Astrocyte (in vitro differentiated cells and primary cell): ENCODE data around the gene F7. TPM values are rescaled to one million over a fixed set of nuclear protein-coding genes. Genes with fewer than 3 reads are reported as not detected.

Experiments
- DNase-seq: peaks from one replicate; pipeline ENCODE4 v3.0.0-alpha.2; 2010; ENCODE audit warnings: low read depth
- FAIRE-seq: peaks from 2 replicates; lab custom pipeline; 2011; peaks lifted over from hg19 to GRCh38; lab: Jason Lieb, UNC
- H2AFZ ChIP-seq: 2 replicates; pipeline ENCODE4 v1.6.0; 2012; ENCODE audit warnings: low read depth, low read length, inconsistent platforms
- H3K27ac ChIP-seq: 2 replicates; pipeline ENCODE4 v1.5.1; 2011; ENCODE audit warnings: low read depth, low read length, inconsistent platforms
- H3K27me3 ChIP-seq: 2 replicates; pipeline ENCODE4 v1.6.0; 2011; ENCODE audit warnings: low read length, inconsistent platforms; ENCODE audit not compliant: insufficient read depth
- H3K36me3 ChIP-seq: 2 replicates; pipeline ENCODE4 v1.5.1; 2011; ENCODE audit warnings: low read length, inconsistent platforms; ENCODE audit not compliant: insufficient read depth
- H3K4me1 ChIP-seq: 2 replicates; pipeline ENCODE4 v1.5.1; 2011; ENCODE audit warnings: low read length, inconsistent platforms; ENCODE audit not compliant: insufficient read depth
- H3K4me2 ChIP-seq: 2 replicates; pipeline ENCODE4 v1.6.0; 2012; ENCODE audit warnings: low read length, inconsistent platforms
- H3K4me3 ChIP-seq: 2 replicates; pipeline ENCODE4 v1.5.1; 2011; ENCODE audit warnings: low read depth, mild to moderate bottlenecking, low read length, inconsistent platforms; ENCODE audit not compliant: insufficient read depth
- H3K79me2 ChIP-seq: 2 replicates; pipeline ENCODE4 v1.6.0; 2012; ENCODE audit warnings: mild to moderate bottlenecking, low read length, inconsistent platforms; ENCODE audit not compliant: insufficient read depth
- H3K9ac ChIP-seq: 2 replicates; pipeline ENCODE4 v1.6.0; 2012; ENCODE audit warnings: mild to moderate bottlenecking, low read length, inconsistent platforms
- H3K9me3 ChIP-seq: 2 replicates; pipeline ENCODE4 v1.5.1; 2012; ENCODE audit warnings: low read depth, mild to moderate bottlenecking, low read length, inconsistent platforms; ENCODE audit not compliant: insufficient read depth
- H4K20me1 ChIP-seq: 2 replicates; pipeline ENCODE4 v1.6.0; 2012; ENCODE audit warnings: low read length, inconsistent platforms; ENCODE audit not compliant: insufficient read depth
- H3K27ac Mint-ChIP-seq: one replicate; pipeline ENCODE4 v1.8.0; 2021; ENCODE audit warnings: mild to moderate bottlenecking, mixed read lengths; ENCODE audit not compliant: unreplicated experiment
- H3K27me3 Mint-ChIP-seq: one replicate; pipeline ENCODE4 v1.8.0; 2021; ENCODE audit warnings: low read depth, mixed read lengths; ENCODE audit not compliant: unreplicated experiment
- H3K36me3 Mint-ChIP-seq: one replicate; pipeline ENCODE4 v1.8.0; 2021; ENCODE audit warnings: low read depth, mixed read lengths; ENCODE audit not compliant: unreplicated experiment
- H3K4me1 Mint-ChIP-seq: one replicate; pipeline ENCODE4 v1.8.0; 2021; ENCODE audit warnings: low read depth, mixed read lengths; ENCODE audit not compliant: unreplicated experiment
- H3K4me3 Mint-ChIP-seq: one replicate; pipeline ENCODE4 v1.8.0; 2021; ENCODE audit warnings: mild to moderate bottlenecking, moderate library complexity, mixed read lengths; ENCODE audit not compliant: unreplicated experiment
- H3K9me3 Mint-ChIP-seq: one replicate; pipeline ENCODE4 v1.8.0; 2021; ENCODE audit warnings: mild to moderate bottlenecking, mixed read lengths; ENCODE audit not compliant: unreplicated experiment
- CTCF ChIP-seq: IDR thresholded peaks from 2 replicates; pipeline ENCODE4 v1.5.1; 2011; ENCODE audit warnings: low read depth, mild to moderate bottlenecking, inconsistent platforms, low read length, moderate library complexity; ENCODE audit not compliant: insufficient read depth
- EZH2 ChIP-seq: IDR thresholded peaks from 2 replicates; pipeline ENCODE4 v1.6.1; 2012; ENCODE audit warnings: mild to moderate bottlenecking, low read length, inconsistent platforms; ENCODE audit not compliant: insufficient read depth
- total RNA-seq: library from RNA; stranded (reverse); gene quantifications from 2 replicates; pipeline ENCODE4 v1.2.1, GENCODE V29; 2021

The F7 gene
- total RNA-seq, 1 donor from 2014 or later = not detected

GRCh38 chr13:113124211-113124970 lies 18.8 kb downstream of the F7 start:
- Histone ChIP-seq H3K27ac (no peak overlapping the region), H2AFZ (no peak overlapping the region), H3K4me2 (no peak overlapping the region), H4K20me1 (no peaks in the 10 kb centered on the region), H3K4me1 (no peaks in the 10 kb centered on the region), H3K27me3 (peaks cover 3% of the 10 kb centered on the region), H3K36me3 (no peaks in the 10 kb centered on the region), H3K9ac (no peak overlapping the region), H3K9me3 (no peaks in the 10 kb centered on the region), H3K79me2 (no peaks in the 10 kb centered on the region), H3K4me3 (no peak overlapping the region)
- DNase-seq (no peak), FAIRE-seq (no peak)
- Mint-ChIP-seq H3K4me3 (no peak overlapping the region), H3K36me3 (no peaks in the 10 kb centered on the region), H3K27ac (no peak overlapping the region), H3K4me1 (no peaks in the 10 kb centered on the region), H3K27me3 (peaks cover 56% of the 10 kb centered on the region), H3K9me3 (peaks cover 5% of the 10 kb centered on the region)
- TF ChIP-seq EZH2 (no peak), CTCF (no peak)

GRCh38 chr13:113125506-113126264 lies 20.1 kb downstream of the F7 start:
- Histone ChIP-seq H3K4me3 (no peak overlapping the region), H3K27me3 (no peaks in the 10 kb centered on the region), H4K20me1 (no peaks in the 10 kb centered on the region), H3K27ac (no peak overlapping the region), H3K79me2 (no peaks in the 10 kb centered on the region), H3K4me1 (no peaks in the 10 kb centered on the region), H3K36me3 (no peaks in the 10 kb centered on the region), H3K9me3 (no peaks in the 10 kb centered on the region), H3K4me2 (no peak overlapping the region), H3K9ac (no peak overlapping the region), H2AFZ (no peak overlapping the region)
- Mint-ChIP-seq H3K36me3 (no peaks in the 10 kb centered on the region), H3K4me1 (no peaks in the 10 kb centered on the region), H3K4me3 (no peak overlapping the region), H3K27ac (no peak overlapping the region), H3K27me3 (peaks cover 47% of the 10 kb centered on the region), H3K9me3 (peaks cover 5% of the 10 kb centered on the region)
- TF ChIP-seq EZH2 = no peak
- TF ChIP-seq CTCF = no peak
- FAIRE-seq (no peak), DNase-seq (no peak)
